K562 (cell line): ENCODE data around the gene KLRB1.
"Not testable (repeated sequence)": the region's sequence is repeated elsewhere in the genome, so short reads cannot be mapped to it uniquely, and the experiment has no call there.

ENCODE experiments used
- GATA2 ChIP-seq: sonication (generic); formaldehyde crosslinking; IDR thresholded peaks from 2 replicates; pipeline ENCODE4 v1.4.0; 2020; ENCODE audit warnings: mild to moderate bottlenecking, missing genetic modification reagents
- JUND ChIP-seq, 2 experiments: IDR thresholded peaks; 2 replicates in 1 of 2; 3 replicates in 1 of 2; pipeline ENCODE4 v1.6.1; 2011; ENCODE audit warnings: borderline replicate concordance in 2 of 2, low read depth in 2 of 2, low read length in 2 of 2, improper control_type of control experiment in 1 of 2, missing biosample characterization in 1 of 2, missing genetic modification characterization in 1 of 2, missing genetic modification reagents in 1 of 2
- TCF7L2 ChIP-seq: fragments of 150-350 bp; IDR thresholded peaks from 2 replicates; pipeline ENCODE4 v1.6.1; 2016; ENCODE audit warnings: low read depth, mild to moderate bottlenecking, low read length, moderate library complexity
- XRCC4 ChIP-seq: IDR thresholded peaks from one replicate; pipeline ENCODE4 v1.6.1; 2011; ENCODE audit not compliant: insufficient read depth, insufficient read length; ENCODE audit errors: extremely low read depth
- YBX1 ChIP-seq: fragments of 450-650 bp; IDR thresholded peaks from 2 replicates; pipeline ENCODE4 v1.7.1; 2016; ENCODE audit warnings: mild to moderate bottlenecking
- ZNF197 ChIP-seq: fragments of 200-800 bp; sonication (Bioruptor generic); IDR thresholded peaks from 2 replicates; pipeline ENCODE4 v1.6.1; 2016; ENCODE audit warnings: low read depth, missing genetic modification characterization, missing compliant biosample characterization

GRCh38 chr12:9577729-9578128 lies 30.0 kb downstream of the KLRB1 start:
- TF ChIP-seq GATA2 (CRISPR knock-in tag); JUND (IDR thresholded peaks at IDR 0.05; ENCODE audit: borderline replicate concordance, low read depth, low read length); JUND (tag; IDR thresholded peaks at IDR 0.05; ENCODE audit: borderline replicate concordance, low read depth, low read length); ZNF197; XRCC4; TCF7L2; YBX1: not testable (repeated sequence)
